Measurements from ENCODE around the gene SELPLG. TPM values are rescaled to one million over a fixed set of nuclear protein-coding genes. Genes with fewer than 3 reads are reported as not detected.

SELPLG gene
- total RNA-seq, 4 donors from 2014 or later = 2.1 to 6.0 (median 2.8) TPM

GRCh38 chr12:108616941-108617858 lies 16.5 kb downstream of the SELPLG start:
- TF ChIP-seq CTCF (IDR thresholded peaks at IDR 0.05) = no peak
- TF ChIP-seq POLR2A (IDR thresholded peaks at IDR 0.05) = no peak
- no peaks in the 10 kb centered on the region for H3K9me3 ChIP-seq
- H3K4me1 ChIP-seq = peaks cover 7 to 14% of the 10 kb centered on the region in 2 donors
- 83 to 85% methylated on average over 10 to 14 of the region's 14 CpGs for WGBS, 2 donors
- H3K36me3 ChIP-seq = no peaks in the 10 kb centered on the region
- intact Hi-C loops (cut with DNase I) = loop anchor here (5.0 kb wide), 2 partner anchors 105 to 185 kb away; no protein-coding TSS in a partner anchor
- no peak overlapping the region for H3K4me3 ChIP-seq (replicated peaks in 1 of 3)
- no peak for DNase-seq
- H3K27me3 ChIP-seq = no peaks in the 10 kb centered on the region
- H3K27ac ChIP-seq = no peak overlapping the region

GRCh38 chr12:108616359-108616758 lies 17.3 kb downstream of the SELPLG start:
- intact Hi-C loops (cut with DNase I) = loop anchor here (5.0 kb wide), 2 partner anchors 104 to 186 kb away; no protein-coding TSS in a partner anchor
- TF ChIP-seq CTCF (IDR thresholded peaks at IDR 0.05) = no peak
- no peak for TF ChIP-seq POLR2A (IDR thresholded peaks at IDR 0.05)
- Histone ChIP-seq H3K27me3 (no peaks in the 10 kb centered on the region), H3K27ac (no peak overlapping the region), H3K4me3 (replicated peaks in 1 of 3) (no peak overlapping the region), H3K36me3 (no peaks in the 10 kb centered on the region), H3K9me3 (no peaks in the 10 kb centered on the region), H3K4me1 (peaks cover 7 to 14% of the 10 kb centered on the region in 2 donors)
- 96 to 99% methylated on average over 2 of the region's 2 CpGs for WGBS, 2 donors
- DNase-seq = no peak

- H3K36me3 ChIP-seq = no peaks in the 10 kb centered on the region
- no peak for TF ChIP-seq POLR2A (IDR thresholded peaks at IDR 0.05)
- TF ChIP-seq CTCF (IDR thresholded peaks at IDR 0.05) = no peak
- WGBS, 2 donors = 82 to 93% methylated on average over 1 of the region's 1 CpG
- no peaks in the 10 kb centered on the region for H3K9me3 ChIP-seq
- no peak for DNase-seq
- peaks cover 7 to 14% of the 10 kb centered on the region in 2 donors for H3K4me1 ChIP-seq
- intact Hi-C loops (cut with DNase I) = loop anchor here (5.0 kb wide), 2 partner anchors 104 to 186 kb away; no protein-coding TSS in a partner anchor
- no peak overlapping the region for H3K4me3 ChIP-seq (replicated peaks in 1 of 3)
- H3K27ac ChIP-seq = no peak overlapping the region
- no peaks in the 10 kb centered on the region for H3K27me3 ChIP-seq
Measured at GRCh38 chr12:108615918-108616317, 17.8 kb downstream of the SELPLG start.

GRCh38 chr12:108614639-108615038 lies 19.1 kb downstream of the SELPLG start:
- no peak for DNase-seq
- TF ChIP-seq POLR2A (IDR thresholded peaks at IDR 0.05) = no peak
- no peak for TF ChIP-seq CTCF (IDR thresholded peaks at IDR 0.05)
- no peaks in the 10 kb centered on the region for H3K36me3 ChIP-seq
- H3K27me3 ChIP-seq = no peaks in the 10 kb centered on the region
- H3K9me3 ChIP-seq = no peaks in the 10 kb centered on the region
- no peak overlapping the region for H3K27ac ChIP-seq
- intact Hi-C loops (cut with DNase I) = loop anchor here (5.0 kb wide), 2 partner anchors 102 to 188 kb away; no protein-coding TSS in a partner anchor
- H3K4me1 ChIP-seq = peaks cover 7 to 14% of the 10 kb centered on the region in 2 donors
- H3K4me3 ChIP-seq (replicated peaks in 1 of 3) = no peak overlapping the region
- 90 to 94% methylated on average over 6 of the region's 6 CpGs for WGBS, 2 donors

- H3K9me3 ChIP-seq = no peaks in the 10 kb centered on the region
- intact Hi-C loops (cut with DNase I) = no loop called here
- H3K4me1 ChIP-seq = peaks cover 7 to 10% of the 10 kb centered on the region in 2 donors
- no peaks in the 10 kb centered on the region for H3K36me3 ChIP-seq
- H3K4me3 ChIP-seq (replicated peaks in 1 of 3) = no peak overlapping the region
- no peak overlapping the region for H3K27ac ChIP-seq
- WGBS, 2 donors = 85 to 94% methylated on average over 4 of the region's 4 CpGs
- H3K27me3 ChIP-seq = no peaks in the 10 kb centered on the region
- TF ChIP-seq POLR2A (IDR thresholded peaks at IDR 0.05) (no peak), CTCF (IDR thresholded peaks at IDR 0.05) (no peak)
- DNase-seq = no peak
Measured at GRCh38 chr12:108614041-108614440, 19.7 kb downstream of the SELPLG start.
